Measurements from ENCODE around the gene SLCO1C1.

SLCO1C1 gene

DNA sequence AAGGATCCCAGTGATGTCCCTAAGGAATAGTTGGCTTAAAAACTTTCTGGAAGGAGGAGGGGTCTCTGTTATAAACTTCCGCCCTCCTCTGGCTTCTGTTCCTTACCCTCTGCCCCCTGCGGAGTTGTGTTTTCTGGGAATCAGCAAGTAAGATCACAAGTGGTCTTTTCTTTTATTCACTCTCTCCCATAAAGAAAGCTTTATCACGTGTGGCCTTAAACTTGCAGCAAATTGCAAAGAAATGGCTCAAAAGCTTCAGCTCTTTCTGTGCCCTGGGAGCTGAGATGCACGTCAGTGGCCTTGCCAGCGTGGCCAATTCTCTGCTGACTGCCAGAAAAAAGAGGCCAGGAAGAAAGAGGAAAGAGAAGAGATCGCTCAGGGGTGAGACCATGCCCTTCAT, at the start of gene SLCO1C1:
Gene SLCO1C1 (plus strand): TSS at position 101 of the 400 bp plus-strand sequence. CDS start 4,245 bp downstream, outside the sequence.
- no peak for TF ChIP-seq JUND (IDR thresholded peaks at IDR 0.05; ENCODE audit: low read depth)
- in situ Hi-C loops (cut with HindIII; ENCODE audit: low pct_unique_long_range_greater_than_20kb, low sequenced_read_pairs), result no loop called here
- DNase-seq (ENCODE audit: low read depth in 1 of 2, low spot score in 1 of 2), result no peak

DNA sequence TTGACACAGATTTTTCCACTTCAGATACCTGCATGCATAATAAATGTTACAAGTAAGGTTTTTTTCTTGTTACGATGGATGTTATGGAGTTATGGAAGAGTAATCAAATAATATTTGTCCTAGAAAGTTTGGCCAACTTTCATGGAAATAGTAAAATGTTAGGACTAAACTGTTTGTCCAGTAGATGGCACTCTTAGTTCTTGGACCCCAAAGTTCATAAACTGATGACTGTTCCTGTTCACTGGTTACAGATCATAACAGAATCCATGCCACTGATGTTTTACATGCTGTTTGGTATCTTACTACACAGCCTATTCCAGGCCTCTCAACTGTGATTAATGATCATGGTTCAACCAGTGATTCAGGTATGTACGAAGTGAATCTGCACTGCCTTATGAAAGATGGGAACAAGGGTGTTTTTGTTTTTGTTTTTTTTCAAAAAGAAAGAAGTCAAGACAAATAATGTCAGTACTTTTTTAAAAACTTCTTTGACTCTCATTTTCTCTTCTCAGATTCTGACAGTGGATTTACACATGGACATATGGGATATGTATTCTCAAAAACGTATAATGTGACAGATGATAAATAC, 48.8 kb upstream of the SLCO1C1 start:
- peak; percentile 13 to 53 for DNase-seq (ENCODE audit: low read depth in 1 of 2, low spot score in 1 of 2)
- TF ChIP-seq JUND (IDR thresholded peaks at IDR 0.05; ENCODE audit: low read depth), result no peak
- in situ Hi-C loops (cut with HindIII; ENCODE audit: low pct_unique_long_range_greater_than_20kb, low sequenced_read_pairs), result no loop called here

- TF ChIP-seq JUND (IDR thresholded peaks at IDR 0.05; ENCODE audit: low read depth), result no peak
- in situ Hi-C loops (cut with HindIII; ENCODE audit: low pct_unique_long_range_greater_than_20kb, low sequenced_read_pairs), result no loop called here
- no peak for DNase-seq (ENCODE audit: low read depth in 1 of 2, low spot score in 1 of 2)
These were observed 41.3 kb upstream of the SLCO1C1 start for GRCh38 chr12:20653871-20654270.

DNA sequence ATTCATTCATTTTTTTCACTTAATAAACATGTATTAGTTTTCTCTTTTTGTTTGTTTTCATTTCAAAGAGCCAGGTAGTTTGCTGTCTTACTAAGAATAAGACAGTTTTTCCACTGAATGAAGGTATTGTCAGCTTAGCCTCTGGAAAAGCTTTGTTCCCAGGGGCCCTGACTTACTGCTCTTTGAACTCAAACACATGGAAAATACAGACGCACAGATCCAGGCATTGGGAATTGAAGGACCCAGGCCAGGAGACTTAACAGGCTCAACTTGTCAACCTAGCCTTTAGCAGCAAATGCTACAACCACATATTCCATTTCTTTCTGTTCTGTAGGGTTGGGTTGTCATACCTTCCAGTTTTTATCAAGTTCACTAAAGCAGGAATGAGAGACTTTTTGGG, 38.5 kb upstream of the SLCO1C1 start:
- TF ChIP-seq JUND (IDR thresholded peaks at IDR 0.05; ENCODE audit: low read depth), result no peak
- no peak for DNase-seq (ENCODE audit: low read depth in 1 of 2, low spot score in 1 of 2)
- in situ Hi-C loops (cut with HindIII; ENCODE audit: low pct_unique_long_range_greater_than_20kb, low sequenced_read_pairs), result no loop called here

DNA sequence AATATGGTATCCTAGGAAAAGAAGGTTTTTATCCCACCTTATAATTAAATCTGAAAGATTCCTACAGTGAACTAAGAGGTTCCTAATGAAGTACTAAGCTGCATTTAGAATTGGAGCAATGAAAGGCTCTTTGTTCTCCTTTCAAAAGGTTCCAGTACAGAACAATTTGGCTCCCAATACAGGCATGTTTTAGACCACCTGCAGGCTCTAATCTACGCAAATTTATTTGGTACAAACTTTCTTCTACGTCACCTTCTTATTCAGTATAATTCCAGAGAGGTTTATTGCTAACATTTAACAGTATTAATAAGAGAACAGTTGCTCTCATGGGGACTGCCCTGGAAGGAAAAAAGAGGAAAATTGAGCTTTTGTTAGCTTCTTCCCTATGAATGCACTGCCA, 37.6 kb upstream of the SLCO1C1 start:
- TF ChIP-seq JUND (IDR thresholded peaks at IDR 0.05; ENCODE audit: low read depth), result no peak
- no peak for DNase-seq (ENCODE audit: low read depth in 1 of 2, low spot score in 1 of 2)
- in situ Hi-C loops (cut with HindIII; ENCODE audit: low pct_unique_long_range_greater_than_20kb, low sequenced_read_pairs), result no loop called here

GRCh38 chr12:20681334-20681733, 13.8 kb upstream of the SLCO1C1 start:
- DNase-seq (ENCODE audit: low read depth in 1 of 2, low spot score in 1 of 2), result no peak
- TF ChIP-seq JUND (IDR thresholded peaks at IDR 0.05; ENCODE audit: low read depth), result no peak
- in situ Hi-C loops (cut with HindIII; ENCODE audit: low pct_unique_long_range_greater_than_20kb, low sequenced_read_pairs), result no loop called here

GRCh38 chr12:20696181-20696905, 1.2 kb downstream of the SLCO1C1 start:
- no peak for TF ChIP-seq JUND (IDR thresholded peaks at IDR 0.05; ENCODE audit: low read depth)
- no peak for DNase-seq (ENCODE audit: low read depth in 1 of 2, low spot score in 1 of 2)
- in situ Hi-C loops (cut with HindIII; ENCODE audit: low pct_unique_long_range_greater_than_20kb, low sequenced_read_pairs), result no loop called here

- no peak for TF ChIP-seq JUND (IDR thresholded peaks at IDR 0.05; ENCODE audit: low read depth)
- DNase-seq (ENCODE audit: low read depth in 1 of 2, low spot score in 1 of 2), result no peak
- in situ Hi-C loops (cut with HindIII; ENCODE audit: low pct_unique_long_range_greater_than_20kb, low sequenced_read_pairs), result no loop called here
These were observed 6.0 kb downstream of the SLCO1C1 start for GRCh38 chr12:20701106-20701505.

- no peak for DNase-seq (ENCODE audit: low read depth in 1 of 2, low spot score in 1 of 2)
- in situ Hi-C loops (cut with HindIII; ENCODE audit: low pct_unique_long_range_greater_than_20kb, low sequenced_read_pairs), result no loop called here
- no peak for TF ChIP-seq JUND (IDR thresholded peaks at IDR 0.05; ENCODE audit: low read depth)
These were observed 9.7 kb downstream of the SLCO1C1 start for GRCh38 chr12:20704860-20705259.

DNA sequence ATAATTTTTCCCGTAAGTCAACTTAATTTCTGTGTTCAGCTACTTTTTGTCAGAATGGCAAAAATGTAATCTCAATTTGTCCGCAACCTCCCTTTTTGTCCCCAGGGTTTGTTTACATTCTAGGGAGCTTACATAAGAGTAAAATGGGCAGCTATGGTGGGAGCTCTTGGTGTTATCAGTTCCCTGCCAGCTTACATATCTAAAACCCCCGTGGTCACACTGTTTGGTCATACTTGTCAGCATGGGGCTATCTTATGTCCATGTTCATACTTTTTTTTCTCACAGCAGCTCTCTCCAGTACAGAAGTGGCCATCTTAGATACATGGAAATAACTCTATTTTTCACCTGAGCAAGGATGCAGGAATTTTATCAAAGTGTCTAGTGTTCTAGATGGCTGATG, 16.7 kb downstream of the SLCO1C1 start:
- in situ Hi-C loops (cut with HindIII; ENCODE audit: low pct_unique_long_range_greater_than_20kb, low sequenced_read_pairs), result no loop called here
- DNase-seq (ENCODE audit: low read depth in 1 of 2, low spot score in 1 of 2), result no peak
- TF ChIP-seq JUND (IDR thresholded peaks at IDR 0.05; ENCODE audit: low read depth), result no peak

- in situ Hi-C loops (cut with HindIII; ENCODE audit: low pct_unique_long_range_greater_than_20kb, low sequenced_read_pairs), result no loop called here
These were observed 20.9 kb downstream of the SLCO1C1 start for GRCh38 chr12:20716037-20716436.

GRCh38 chr12:20716985-20717384, 21.9 kb downstream of the SLCO1C1 start:
- no peak for DNase-seq (ENCODE audit: low read depth in 1 of 2, low spot score in 1 of 2)
- in situ Hi-C loops (cut with HindIII; ENCODE audit: low pct_unique_long_range_greater_than_20kb, low sequenced_read_pairs), result no loop called here
- no peak for TF ChIP-seq JUND (IDR thresholded peaks at IDR 0.05; ENCODE audit: low read depth)

More at GRCh38 chr12:20716037-20716436, 20.9 kb downstream of the SLCO1C1 start:
- TF ChIP-seq JUND (IDR thresholded peaks at IDR 0.05; ENCODE audit: low read depth), result no peak
- DNase-seq (ENCODE audit: low read depth in 1 of 2, low spot score in 1 of 2), result peak in 1 of 2 experiments; percentile 5

DNA sequence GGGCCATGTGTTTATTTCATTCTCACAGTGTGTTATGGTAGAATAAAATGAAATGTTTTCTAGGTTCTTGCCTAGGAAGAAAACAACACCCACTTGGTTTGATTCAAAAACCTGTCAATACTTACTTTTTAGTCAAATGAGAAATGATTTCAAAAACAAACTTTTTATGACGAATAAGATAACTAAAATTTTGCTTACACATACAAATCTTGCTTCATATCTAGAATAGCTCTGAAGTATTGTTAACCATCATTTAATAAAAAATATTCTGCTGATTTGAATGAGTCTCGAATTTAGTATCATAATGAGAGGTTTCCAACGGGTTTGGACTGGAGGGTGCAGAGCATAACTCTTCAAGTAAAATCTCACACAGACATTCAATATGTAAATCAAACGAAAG, 23.2 kb downstream of the SLCO1C1 start:
- DNase-seq (ENCODE audit: low read depth in 1 of 2, low spot score in 1 of 2), result no peak
- TF ChIP-seq JUND (IDR thresholded peaks at IDR 0.05; ENCODE audit: low read depth), result no peak
- in situ Hi-C loops (cut with HindIII; ENCODE audit: low pct_unique_long_range_greater_than_20kb, low sequenced_read_pairs), result no loop called here

All from T47D (cell line).